Left ventricle myocardium inferior (tissue), 1 donor: ENCODE results near the gene LNX1. TPM values are rescaled to one million over a fixed set of nuclear protein-coding genes. Genes with fewer than 3 reads are reported as not detected.

Experiments
- DNase-seq: peaks from one replicate; pipeline ENCODE4 v3.0.0-alpha.2; 2020
- H3K27ac ChIP-seq: fragments of 200-600 bp; replicated peaks from 2 replicates; pipeline ENCODE4 v1.8.0; 2021
- H3K27me3 ChIP-seq: fragments of 200-600 bp; 2 replicates; pipeline ENCODE4 v1.8.0; 2021; ENCODE audit warnings: low read depth
- H3K36me3 ChIP-seq: fragments of 200-600 bp; 2 replicates; pipeline ENCODE4 v1.8.0; 2021
- H3K4me1 ChIP-seq: fragments of 200-600 bp; 2 replicates; pipeline ENCODE4 v1.8.0; 2021
- H3K4me3 ChIP-seq: fragments of 200-600 bp; 2 replicates; pipeline ENCODE4 v1.8.0; 2021; ENCODE audit warnings: mild to moderate bottlenecking, moderate library complexity
- H3K9me3 ChIP-seq: fragments of 200-600 bp; replicated peaks from 2 replicates; pipeline ENCODE4 v1.8.0; 2021
- intact Hi-C: fragments of 100-400 bp; cut with micrococcal nuclease; formaldehyde crosslinking; loops from one replicate; pipeline ENCODE4 v1.11.0; 2022
- total RNA-seq: library from RNA; stranded (reverse); fragmentation: NEBNext Ultra II Directional; extraction: Animal tissue kit (Norgen Biotek cat#: 25700); gene quantifications from one replicate; pipeline ENCODE4 v1.2.1, GENCODE V29; 2021
- TF ChIP-seq, protein P1 (sequence below): fragments of 200-600 bp; IDR thresholded peaks from 2 replicates; pipeline ENCODE4 v1.8.0; 2021; ENCODE audit warnings: antibody characterized with exemption, mild to moderate bottlenecking, borderline replicate concordance
- donor health status: DM: no; HTN: yes; CAD: no; lungs with severe emphysema.

The LNX1 gene
- total RNA-seq, 1 donor from 2014 or later, result 9.5 TPM

- intact Hi-C loops, result no loop called here
- H3K4me1 ChIP-seq, result peaks cover 37% of the 10 kb centered on the region
- no peak overlapping the region for H3K27ac ChIP-seq
- TF ChIP-seq, protein P1, sequence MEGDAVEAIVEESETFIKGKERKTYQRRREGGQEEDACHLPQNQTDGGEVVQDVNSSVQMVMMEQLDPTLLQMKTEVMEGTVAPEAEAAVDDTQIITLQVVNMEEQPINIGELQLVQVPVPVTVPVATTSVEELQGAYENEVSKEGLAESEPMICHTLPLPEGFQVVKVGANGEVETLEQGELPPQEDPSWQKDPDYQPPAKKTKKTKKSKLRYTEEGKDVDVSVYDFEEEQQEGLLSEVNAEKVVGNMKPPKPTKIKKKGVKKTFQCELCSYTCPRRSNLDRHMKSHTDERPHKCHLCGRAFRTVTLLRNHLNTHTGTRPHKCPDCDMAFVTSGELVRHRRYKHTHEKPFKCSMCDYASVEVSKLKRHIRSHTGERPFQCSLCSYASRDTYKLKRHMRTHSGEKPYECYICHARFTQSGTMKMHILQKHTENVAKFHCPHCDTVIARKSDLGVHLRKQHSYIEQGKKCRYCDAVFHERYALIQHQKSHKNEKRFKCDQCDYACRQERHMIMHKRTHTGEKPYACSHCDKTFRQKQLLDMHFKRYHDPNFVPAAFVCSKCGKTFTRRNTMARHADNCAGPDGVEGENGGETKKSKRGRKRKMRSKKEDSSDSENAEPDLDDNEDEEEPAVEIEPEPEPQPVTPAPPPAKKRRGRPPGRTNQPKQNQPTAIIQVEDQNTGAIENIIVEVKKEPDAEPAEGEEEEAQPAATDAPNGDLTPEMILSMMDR, result no peak
- no peaks in the 10 kb centered on the region for H3K27me3 ChIP-seq
- DNase-seq, result no peak
- H3K9me3 ChIP-seq, result no peaks in the 10 kb centered on the region
- H3K4me3 ChIP-seq, result no peak overlapping the region
- no peaks in the 10 kb centered on the region for H3K36me3 ChIP-seq
Measured at GRCh38 chr4:53590187-53590586, 1.1 kb downstream of the LNX1 start.

- no peaks in the 10 kb centered on the region for H3K9me3 ChIP-seq
- no peak overlapping the region for H3K4me3 ChIP-seq
- no peak for DNase-seq
- H3K4me1 ChIP-seq, result peaks cover 37% of the 10 kb centered on the region
- no peak overlapping the region for H3K27ac ChIP-seq
- intact Hi-C loops, result no loop called here
- H3K27me3 ChIP-seq, result no peaks in the 10 kb centered on the region
- TF ChIP-seq, protein P1, result no peak
- no peaks in the 10 kb centered on the region for H3K36me3 ChIP-seq
Measured at GRCh38 chr4:53589511-53589910, 1.8 kb downstream of the LNX1 start.

- TF ChIP-seq, protein P1, result no peak
- intact Hi-C loops, result no loop called here
- DNase-seq, result no peak
Measured at GRCh38 chr4:53587135-53587534, 4.2 kb downstream of the LNX1 start.

DNA sequence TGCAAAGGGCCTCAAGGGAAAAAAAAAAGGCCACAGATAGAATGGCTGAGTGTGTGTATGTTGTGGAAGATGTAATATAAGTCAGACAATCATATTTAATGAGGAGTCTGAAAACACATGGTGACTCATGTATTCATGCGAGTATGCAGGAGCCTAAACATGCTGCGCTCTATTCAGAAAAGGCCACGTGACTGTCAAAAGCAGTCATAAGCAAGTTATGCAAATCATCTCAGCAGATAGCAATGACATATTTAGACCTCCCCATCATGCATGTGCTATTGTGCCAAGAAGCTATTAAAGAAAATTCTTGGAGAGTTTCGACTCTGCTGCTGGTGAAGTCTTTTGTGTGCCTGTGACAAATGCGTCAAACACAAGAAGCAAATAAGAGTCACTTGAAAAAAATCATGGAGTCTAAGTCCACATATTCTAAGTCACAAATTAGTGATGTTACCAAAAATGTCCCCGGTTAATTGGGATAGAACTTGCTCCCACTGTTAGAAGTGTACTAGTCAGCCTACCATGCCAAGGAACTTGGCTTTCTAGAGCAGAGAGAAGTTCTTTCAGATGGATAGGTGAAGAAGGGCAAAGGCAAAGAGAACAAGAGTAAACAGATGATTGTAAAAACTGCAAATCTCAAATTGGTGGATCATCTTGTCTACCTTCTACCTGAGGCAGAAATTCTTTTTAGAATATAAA is 5.0 kb downstream of the LNX1 start:
- Histone ChIP-seq H3K27ac (no peak overlapping the region), H3K9me3 (no peaks in the 10 kb centered on the region), H3K27me3 (no peaks in the 10 kb centered on the region), H3K4me3 (no peak overlapping the region), H3K36me3 (no peaks in the 10 kb centered on the region), H3K4me1 (peaks cover 24% of the 10 kb centered on the region)
- DNase-seq, result no peak
- intact Hi-C loops, result no loop called here
- TF ChIP-seq, protein P1, result no peak

More at GRCh38 chr4:53587135-53587534, 4.2 kb downstream of the LNX1 start:
- Histone ChIP-seq H3K36me3 (no peaks in the 10 kb centered on the region), H3K27me3 (no peaks in the 10 kb centered on the region), H3K9me3 (no peaks in the 10 kb centered on the region), H3K4me1 (peaks cover 27% of the 10 kb centered on the region), H3K27ac (no peak overlapping the region), H3K4me3 (no peak overlapping the region)

GRCh38 chr4:53584658-53585057 is 6.6 kb downstream of the LNX1 start:
- intact Hi-C loops, result no loop called here
- H3K27me3 ChIP-seq, result no peaks in the 10 kb centered on the region
- H3K4me3 ChIP-seq, result no peak overlapping the region
- H3K9me3 ChIP-seq, result no peaks in the 10 kb centered on the region
- no peak for DNase-seq
- H3K4me1 ChIP-seq, result peaks cover 25% of the 10 kb centered on the region
- TF ChIP-seq, protein P1, result no peak
- H3K36me3 ChIP-seq, result no peaks in the 10 kb centered on the region
- no peak overlapping the region for H3K27ac ChIP-seq
